GM12892 (cell line): ENCODE measurements around the gene SLFN12L.

Experiments used
- POLR2AphosphoS5 ChIP-seq: IDR thresholded peaks from 2 replicates; pipeline ENCODE4 v1.6.1; 2011; ENCODE audit warnings: low read depth, low read length, control low read depth
- TAF1 ChIP-seq: IDR thresholded peaks from 2 replicates; pipeline ENCODE4 v1.6.1; 2011; ENCODE audit warnings: low read depth, mild to moderate bottlenecking, control low read depth, low read length, borderline replicate concordance

DNA sequence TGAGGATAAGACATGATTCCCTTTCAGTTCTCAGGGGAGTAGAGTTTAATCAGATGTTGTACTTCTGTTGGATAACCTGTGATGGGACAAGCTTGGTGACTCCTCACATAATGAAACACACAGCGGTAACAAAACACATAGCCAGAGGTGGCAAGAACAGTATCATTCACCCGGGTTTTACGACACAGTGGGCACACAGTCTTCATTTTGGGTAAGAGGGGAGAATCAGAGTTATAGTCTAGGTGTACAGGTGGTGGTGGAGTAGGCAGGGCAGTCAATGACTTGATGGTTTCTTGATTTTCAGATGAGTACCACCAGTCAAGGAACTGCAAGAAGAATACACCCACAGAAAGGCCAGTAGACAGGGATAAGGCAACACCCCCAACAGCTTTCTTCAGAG is 38.3 kb upstream of the SLFN12L start:
- TF ChIP-seq POLR2AphosphoS5, result 0 out of 2 replicates have a peak, but pooled peaks have one; percentile 20
- no peak for TF ChIP-seq TAF1
